ENCODE data around the gene ABCB9. TPM values are rescaled to one million over a fixed set of nuclear protein-coding genes. Genes with fewer than 3 reads are reported as not detected.

ABCB9 gene
- total RNA-seq, 1 experiment from 2014 or later = 6.7 TPM

DNA sequence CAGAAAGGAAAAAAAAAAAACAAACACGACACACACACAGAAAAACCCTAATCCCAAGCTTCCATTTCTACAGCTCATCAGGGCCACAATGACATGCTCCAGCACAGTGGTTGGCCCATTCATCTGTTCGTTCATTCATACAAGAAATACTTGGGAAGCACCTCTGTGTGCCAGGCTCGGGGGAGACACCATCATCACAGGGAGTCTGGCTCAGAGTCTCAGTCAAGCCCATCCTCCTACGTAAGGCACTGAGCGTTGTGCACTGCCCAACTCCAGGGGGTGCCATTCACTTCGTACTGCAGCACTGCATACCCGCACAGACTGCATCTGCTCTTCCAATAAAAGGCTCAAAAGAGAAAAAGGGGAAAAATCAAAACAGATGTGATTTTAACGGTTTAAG is 85.6 kb downstream of the ABCB9 start:
- no peaks in the 10 kb centered on the region for H3K27me3 Mint-ChIP-seq (ENCODE audit: insufficient read depth, unreplicated experiment)

DNA sequence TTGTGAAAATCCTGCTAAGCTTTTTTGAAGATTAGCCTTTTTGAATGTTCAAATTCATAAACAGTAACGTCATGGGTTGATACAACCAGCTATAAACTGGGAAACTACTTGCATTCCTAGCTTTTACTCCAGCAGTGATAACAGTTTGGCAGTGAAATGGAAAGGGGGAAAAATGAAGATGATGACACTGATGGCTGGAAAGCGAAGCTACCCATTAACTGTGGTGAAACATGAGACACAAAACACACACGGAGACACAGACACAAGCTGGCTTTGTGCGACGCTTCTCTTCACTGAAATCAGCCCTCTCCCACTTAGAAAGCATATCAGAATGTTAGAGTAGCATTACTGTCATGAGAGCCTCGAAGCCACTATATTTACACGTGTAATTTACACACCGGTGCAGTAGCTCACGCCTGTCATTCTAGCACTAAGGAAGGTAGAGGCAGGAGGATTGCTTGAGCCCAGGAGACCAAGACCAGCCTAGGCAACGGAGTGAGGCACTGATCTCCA is 86.1 kb downstream of the ABCB9 start:
- H3K9me3 Mint-ChIP-seq (ENCODE audit: unreplicated experiment) = no peaks in the 10 kb centered on the region
- no peak overlapping the region for H3K27ac Mint-ChIP-seq (ENCODE audit: unreplicated experiment)
- POLR2A ChIA-PET = interaction anchor here (0.5 kb wide), 1 partner anchor 270 kb away, joined by 7 read pairs; the partner anchor contains the start of gene PITPNM2
- no peak overlapping the region for H3K4me3 Mint-ChIP-seq (ENCODE audit: unreplicated experiment)
- Histone ChIP-seq H3K4me3 (ENCODE audit: low read depth, low read length) (no peak overlapping the region), H3K9me3 (no peaks in the 10 kb centered on the region), H3K4me1 (peaks cover 14% of the 10 kb centered on the region), H3K27me3 (replicated peaks; ENCODE audit: control insufficient read depth, insufficient read depth, low read length) (no peaks in the 10 kb centered on the region), H3K36me3 (ENCODE audit: control insufficient read depth, insufficient read depth, low read length) (no peaks in the 10 kb centered on the region)
- CTCF ChIA-PET = no interaction called here
- BruUV-seq (replicated peaks) = no TSS peak
- no peak for TF ChIP-seq CTCF (IDR thresholded peaks at IDR 0.05; ENCODE audit: insufficient read depth in 1 of 2, low read depth in 1 of 2, low read length in 1 of 2, severe bottlenecking in 1 of 2, unreplicated experiment in 1 of 2)
- H3K4me1 Mint-ChIP-seq (ENCODE audit: low read depth, unreplicated experiment) = peaks cover 6% of the 10 kb centered on the region
- intact Hi-C loops (cut with micrococcal nuclease; ENCODE audit: unreplicated experiment) = loop anchor here (1.0 kb wide), 1 partner anchor 72 kb away; no protein-coding TSS in a partner anchor
- H3K36me3 Mint-ChIP-seq (ENCODE audit: insufficient read depth, unreplicated experiment) = peaks cover 25% of the 10 kb centered on the region
- DNase-seq = no peak
- no peaks in the 10 kb centered on the region for H3K27me3 Mint-ChIP-seq (ENCODE audit: insufficient read depth, unreplicated experiment)

More for the DNA sequence above, 85.6 kb downstream of the ABCB9 start:
- Histone ChIP-seq H3K4me3 (ENCODE audit: low read depth, low read length) (no peak overlapping the region), H3K4me1 (peaks cover 15% of the 10 kb centered on the region), H3K27me3 (replicated peaks; ENCODE audit: control insufficient read depth, insufficient read depth, low read length) (no peaks in the 10 kb centered on the region), H3K36me3 (ENCODE audit: control insufficient read depth, insufficient read depth, low read length) (no peaks in the 10 kb centered on the region), H3K9me3 (no peaks in the 10 kb centered on the region)
- no peak for DNase-seq
- intact Hi-C loops (cut with micrococcal nuclease; ENCODE audit: unreplicated experiment) = loop anchor here (1.0 kb wide), 1 partner anchor 72 kb away; no protein-coding TSS in a partner anchor
- CTCF ChIA-PET = no interaction called here
- Mint-ChIP-seq H3K9me3 (ENCODE audit: unreplicated experiment) (no peaks in the 10 kb centered on the region), H3K27ac (ENCODE audit: unreplicated experiment) (no peak overlapping the region), H3K4me1 (ENCODE audit: low read depth, unreplicated experiment) (peaks cover 6% of the 10 kb centered on the region), H3K4me3 (ENCODE audit: unreplicated experiment) (no peak overlapping the region), H3K36me3 (ENCODE audit: insufficient read depth, unreplicated experiment) (peaks cover 25% of the 10 kb centered on the region)
- POLR2A ChIA-PET = interaction anchor here (0.5 kb wide), 1 partner anchor 270 kb away, joined by 7 read pairs; the partner anchor contains the start of gene PITPNM2
- peak in 1 of 2 experiments; percentile 30 for TF ChIP-seq CTCF (IDR thresholded peaks at IDR 0.05; ENCODE audit: insufficient read depth in 1 of 2, low read depth in 1 of 2, low read length in 1 of 2, severe bottlenecking in 1 of 2, unreplicated experiment in 1 of 2)
- no TSS peak for BruUV-seq (replicated peaks)

Small RNAs within 50 kb of the gene (microRNA-seq; reads per million reads assigned to microRNA genes)
- gene MIR4304 = not detected

Other genes starting within 250 kb of the ABCB9 start
- 0.28 and 0.32 TPM in 2 replicates for gene HCAR3, start 249.7 kb downstream of the ABCB9 start, total RNA-seq (2022)
- 3.7 and 5.2 TPM in 2 replicates for gene HCAR1, start 235.6 kb downstream of the ABCB9 start, total RNA-seq (2022)
- 83.2 and 83.8 TPM in 2 replicates for gene DENR, start 213.6 kb downstream of the ABCB9 start, total RNA-seq (2022)
- 0.30 and 1.1 TPM in 2 replicates for gene CCDC62, start 191.9 kb downstream of the ABCB9 start, total RNA-seq (2022)
- 13.8 and 15.4 TPM in 2 replicates for gene HIP1R, start 131.0 kb downstream of the ABCB9 start, total RNA-seq (2022)
- gene VPS37B, start 70.3 kb downstream of the ABCB9 start, total RNA-seq (2022) = 24.0 and 25.4 TPM in 2 replicates
- 21.6 and 22.7 TPM in 2 replicates for gene OGFOD2, start 8.8 kb upstream of the ABCB9 start, total RNA-seq (2022)
- gene ARL6IP4, start 14.2 kb upstream of the ABCB9 start, total RNA-seq (2022) = 99.6 and 103 TPM in 2 replicates
- gene PITPNM2, start 184.6 kb upstream of the ABCB9 start, total RNA-seq (2022) = 10.6 TPM in 2 replicates